Endothelial cell of umbilical vein (primary cell): ENCODE measurements around the gene DEPDC5. TPM values are rescaled to one million over a fixed set of nuclear protein-coding genes. Genes with fewer than 3 reads are reported as not detected.
A peak's percentile ranks its signal among the peaks of the same experiment; 100 is the strongest.

Source experiments
- BruUV-seq: library from RNA; stranded (reverse); fragments of 400-500 nt; replicated peaks from 2 replicates; lab custom pipeline; 2021; lab: Mats Ljungman, UMichigan
- CTCF ChIA-PET: fragments of 300-600, 350-600 bp; sonication (Branson Sonifier 250); formaldehyde crosslinking; loops from one replicate; lab custom pipeline; 2021; ENCODE audit warnings: antibody characterized with exemption, inconsistent platforms; lab: Charles Lee
- POLR2A ChIA-PET: fragments of 300-600, 350-600 bp; sonication (Branson Sonifier 250); formaldehyde crosslinking; loops from one replicate; lab custom pipeline; 2021; ENCODE audit warnings: antibody characterized with exemption, inconsistent platforms; lab: Charles Lee
- DNase-seq: peaks from one replicate; pipeline ENCODE4 v3.0.0-alpha.2; 2011; ENCODE audit warnings: low read depth, low spot score
- FAIRE-seq: peaks from 2 replicates; lab custom pipeline; 2011; peaks lifted over from hg19 to GRCh38; lab: Jason Lieb, UNC
- H2AFZ ChIP-seq: 2 replicates; pipeline ENCODE4 v1.6.0; 2012; ENCODE audit warnings: low read depth, low read length, control low read depth, inconsistent platforms
- H3K27ac ChIP-seq: 2 replicates; pipeline ENCODE4 v1.5.1; 2011; ENCODE audit warnings: low read depth, mild to moderate bottlenecking, control low read depth, low read length, moderate library complexity; ENCODE audit not compliant: insufficient read depth
- H3K27me3 ChIP-seq, 2 experiments: 2 replicates each; pipeline versions ENCODE4 v1.6.0 to v1.6.1; 2011; ENCODE audit warnings: low read length in 2 of 2, mixed read lengths in 1 of 2; ENCODE audit not compliant: control insufficient read depth in 2 of 2, insufficient read depth in 2 of 2
- H3K36me3 ChIP-seq, 2 experiments: 2 replicates in 1 of 2; 3 replicates in 1 of 2; pipeline ENCODE4 v1.5.1; 2011; ENCODE audit warnings: low read length in 2 of 2, mild to moderate bottlenecking in 1 of 2, moderate library complexity in 1 of 2; ENCODE audit not compliant: control insufficient read depth in 2 of 2, insufficient read depth in 2 of 2; ENCODE audit errors: extremely low read depth in 1 of 2
- H3K4me1 ChIP-seq: 3 replicates; pipeline ENCODE4 v1.5.1; 2011; ENCODE audit warnings: mild to moderate bottlenecking, low read length; ENCODE audit not compliant: control insufficient read depth, insufficient read depth; ENCODE audit errors: extremely low read depth
- H3K4me2 ChIP-seq: 2 replicates; pipeline ENCODE4 v1.6.1; 2011; ENCODE audit warnings: low read length, control low read depth, mixed read lengths; ENCODE audit not compliant: insufficient read depth
- H3K4me3 ChIP-seq, 3 experiments: fragments of 200-600 bp in 1 of 3; sonication (generic), shearing (Covaris generic) in 1 of 3; replicated peaks in 1 of 3; 2 replicates each; pipeline ENCODE4 v1.5.1; 2011 to 2016; ENCODE audit warnings: control low read depth in 3 of 3, low read length in 3 of 3, mild to moderate bottlenecking in 2 of 3, inconsistent platforms in 1 of 3, low read depth in 1 of 3, moderate library complexity in 1 of 3; ENCODE audit not compliant: insufficient read depth in 1 of 3
- H3K79me2 ChIP-seq: 2 replicates; pipeline ENCODE4 v1.6.0; 2012; ENCODE audit warnings: low read length, inconsistent platforms; ENCODE audit not compliant: control insufficient read depth, insufficient read depth
- H3K9ac ChIP-seq: replicated peaks from 2 replicates; pipeline ENCODE3; 2011; ENCODE audit warnings: low read length, control low read depth; ENCODE audit not compliant: insufficient read depth; ENCODE audit errors: extremely low read depth
- H3K9me1 ChIP-seq: replicated peaks from 3 replicates; pipeline ENCODE4 v1.6.0; 2011; ENCODE audit warnings: mild to moderate bottlenecking, low read length; ENCODE audit not compliant: control insufficient read depth, insufficient read depth; ENCODE audit errors: extremely low read depth
- H3K9me3 ChIP-seq: replicated peaks from 2 replicates; pipeline ENCODE4 v1.5.1; 2012; ENCODE audit warnings: low read length, inconsistent platforms; ENCODE audit not compliant: control insufficient read depth, insufficient read depth
- H4K20me1 ChIP-seq: replicated peaks from 2 replicates; pipeline ENCODE3; 2011; ENCODE audit warnings: mild to moderate bottlenecking, low read length; ENCODE audit not compliant: control insufficient read depth, insufficient read depth; ENCODE audit errors: extremely low read depth
- EZH2 ChIP-seq: IDR thresholded peaks from 2 replicates; pipeline ENCODE4 v1.6.1; 2012; ENCODE audit warnings: borderline replicate concordance, low read depth, mild to moderate bottlenecking, moderate library complexity, low read length, inconsistent platforms; ENCODE audit not compliant: severe bottlenecking
- FOS ChIP-seq: IDR thresholded peaks from 2 replicates; pipeline ENCODE4 v1.6.1; 2011; ENCODE audit warnings: mild to moderate bottlenecking, low read length, moderate library complexity, borderline replicate concordance; ENCODE audit not compliant: insufficient read depth
- GATA2 ChIP-seq: IDR thresholded peaks from 2 replicates; pipeline ENCODE4 v1.7.0; 2011; ENCODE audit warnings: low read depth, mild to moderate bottlenecking, moderate library complexity, mixed read lengths, low read length; ENCODE audit not compliant: insufficient read length, insufficient read depth
- JUN ChIP-seq: IDR thresholded peaks from 2 replicates; pipeline ENCODE4 v1.6.1; 2011; ENCODE audit warnings: borderline replicate concordance, low read depth; ENCODE audit not compliant: insufficient read length, insufficient read depth
- MYC ChIP-seq: IDR thresholded peaks from one replicate; pipeline ENCODE4 v1.6.1; 2011; ENCODE audit warnings: mild to moderate bottlenecking, low read depth, low read length
- POLR2A ChIP-seq: IDR thresholded peaks from 2 replicates; pipeline ENCODE4 v1.6.1; 2012; ENCODE audit warnings: low read depth, mild to moderate bottlenecking, control low read depth, low read length
- POLR2AphosphoS5 ChIP-seq: IDR thresholded peaks from 2 replicates; pipeline ENCODE4 v1.6.1; 2012; ENCODE audit warnings: low read depth, mild to moderate bottlenecking, control low read depth, low read length, moderate library complexity; ENCODE audit not compliant: insufficient read depth
- dilution Hi-C: fragments of 300-500 bp; cut with MboI; formaldehyde crosslinking; loops from one replicate; pipeline ENCODE4 v1.15.0; 2019; ENCODE audit warnings: low sequenced_read_pairs; ENCODE audit not compliant: extremely low pct_ligation_motif_present
- intact Hi-C: fragments of 100-400 bp; cut with micrococcal nuclease; formaldehyde crosslinking; loops from one replicate; pipeline ENCODE4 v1.10.0; 2022
- polyA plus RNA-seq, 4 experiments: library from polyadenylated mRNA; depleted of rRNA in 3 of 4; stranded (reverse) in 3 of 4; unstranded in 1 of 4; fragments of >200 nt; gene quantifications; 2 replicates each; pipeline versions ENCODE4 v1.2.1 to v1.2.3, GENCODE V29; 2011 to 2012; ENCODE audit warnings: missing spikeins in 1 of 4
- total RNA-seq: library from RNA; stranded (reverse); gene quantifications from 2 replicates; pipeline ENCODE4 v1.2.3, GENCODE V29; 2021
- TF ChIP-seq, protein P1 (sequence below): IDR thresholded peaks from 2 replicates; pipeline ENCODE4 v1.6.1; 2011; ENCODE audit not compliant: insufficient read depth, insufficient read length
- TF ChIP-seq, protein P2 (sequence below), 2 donors: IDR thresholded peaks; 1 replicate in 1 of 2; 2 replicates in 1 of 2; pipeline ENCODE4 v1.5.1; 2011; ENCODE audit warnings: low read length in 2 of 2, mild to moderate bottlenecking in 2 of 2, moderate library complexity in 2 of 2, control low read depth in 1 of 2, inconsistent platforms in 1 of 2, low read depth in 1 of 2; ENCODE audit not compliant: insufficient read depth in 1 of 2; ENCODE audit errors: extremely low read depth in 1 of 2

DEPDC5 gene
- total and polyA plus RNA-seq, 2 donors (not counting 3 experiments of a cell fraction or from before 2014, with no cell fraction given) = 13.1 to 36.6 TPM

DNA sequence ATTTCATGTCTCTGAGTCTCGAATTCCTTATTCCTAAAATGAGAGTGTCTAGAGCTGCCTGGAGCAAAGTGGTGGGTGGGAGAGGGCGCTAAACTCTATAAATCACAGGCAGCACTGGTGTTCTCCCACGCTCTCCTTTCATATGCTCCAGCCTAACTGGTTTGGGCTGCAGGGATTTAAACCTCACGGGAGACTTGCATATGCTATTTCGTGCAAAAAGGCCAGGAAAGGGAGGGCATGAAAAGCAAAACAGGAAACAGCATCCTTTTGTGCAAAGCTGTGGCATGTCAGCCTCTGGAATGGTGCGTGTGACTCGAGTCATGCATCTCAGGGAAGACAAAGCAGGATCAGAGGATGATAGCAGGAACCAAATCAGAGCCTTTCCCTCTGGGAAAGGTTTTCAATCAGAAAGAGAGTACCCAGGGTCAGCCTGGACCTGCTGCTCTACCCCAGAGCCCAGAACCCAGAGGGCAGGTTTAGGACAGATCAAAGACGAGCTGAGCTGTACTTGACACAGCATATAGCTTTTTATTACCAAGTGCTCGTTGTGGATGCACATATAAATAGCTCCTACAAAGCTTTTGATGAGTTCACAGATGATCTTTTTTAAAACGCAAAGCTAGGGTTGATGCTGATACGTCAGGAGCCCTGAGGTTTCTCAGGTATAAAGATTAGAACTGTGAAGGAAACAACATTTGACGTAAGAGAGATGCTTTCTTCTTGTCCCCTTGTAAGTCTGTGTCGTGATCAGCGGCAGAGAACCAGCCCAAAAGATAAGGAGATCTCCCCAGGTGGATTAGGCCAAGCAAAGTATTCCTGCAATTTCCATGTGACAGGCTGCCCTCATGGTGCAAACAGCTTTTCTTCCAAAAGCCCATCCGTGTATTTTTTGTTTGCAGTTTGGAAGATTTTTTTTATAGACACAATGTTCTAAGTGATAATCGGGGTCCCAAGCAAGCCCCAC lies 144.3 kb downstream of the DEPDC5 start:
- Histone ChIP-seq H3K9me3 (no peaks in the 10 kb centered on the region), H3K27me3 (no peaks in the 10 kb centered on the region), H4K20me1 (no peaks in the 10 kb centered on the region), H3K4me1 (peaks cover 15% of the 10 kb centered on the region), H3K9ac (no peak overlapping the region), H3K4me3 (no peak overlapping the region), H3K27ac (no peak overlapping the region), H3K79me2 (no peaks in the 10 kb centered on the region), H3K4me2 (no peak overlapping the region), H3K36me3 (peaks cover 0 to 12% of the 10 kb centered on the region in 2 experiments), H2AFZ (no peak overlapping the region), H3K9me1 (no peaks in the 10 kb centered on the region)
- intact Hi-C loops = no loop called here
- dilution Hi-C loops = no loop called here
- TF ChIP-seq POLR2A (no peak), FOS (no peak), POLR2AphosphoS5 (no peak), MYC (no peak), JUN (no peak), GATA2 (no peak), EZH2 (no peak)
- TF ChIP-seq, protein P1, sequence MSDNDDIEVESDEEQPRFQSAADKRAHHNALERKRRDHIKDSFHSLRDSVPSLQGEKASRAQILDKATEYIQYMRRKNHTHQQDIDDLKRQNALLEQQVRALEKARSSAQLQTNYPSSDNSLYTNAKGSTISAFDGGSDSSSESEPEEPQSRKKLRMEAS = no peak
- TF ChIP-seq, protein P2, sequence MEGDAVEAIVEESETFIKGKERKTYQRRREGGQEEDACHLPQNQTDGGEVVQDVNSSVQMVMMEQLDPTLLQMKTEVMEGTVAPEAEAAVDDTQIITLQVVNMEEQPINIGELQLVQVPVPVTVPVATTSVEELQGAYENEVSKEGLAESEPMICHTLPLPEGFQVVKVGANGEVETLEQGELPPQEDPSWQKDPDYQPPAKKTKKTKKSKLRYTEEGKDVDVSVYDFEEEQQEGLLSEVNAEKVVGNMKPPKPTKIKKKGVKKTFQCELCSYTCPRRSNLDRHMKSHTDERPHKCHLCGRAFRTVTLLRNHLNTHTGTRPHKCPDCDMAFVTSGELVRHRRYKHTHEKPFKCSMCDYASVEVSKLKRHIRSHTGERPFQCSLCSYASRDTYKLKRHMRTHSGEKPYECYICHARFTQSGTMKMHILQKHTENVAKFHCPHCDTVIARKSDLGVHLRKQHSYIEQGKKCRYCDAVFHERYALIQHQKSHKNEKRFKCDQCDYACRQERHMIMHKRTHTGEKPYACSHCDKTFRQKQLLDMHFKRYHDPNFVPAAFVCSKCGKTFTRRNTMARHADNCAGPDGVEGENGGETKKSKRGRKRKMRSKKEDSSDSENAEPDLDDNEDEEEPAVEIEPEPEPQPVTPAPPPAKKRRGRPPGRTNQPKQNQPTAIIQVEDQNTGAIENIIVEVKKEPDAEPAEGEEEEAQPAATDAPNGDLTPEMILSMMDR (IDR thresholded peaks at IDR 0.05; ENCODE audit: extremely low read depth in 1 of 2, insufficient read depth in 1 of 2, low read depth in 1 of 2, low read length in 2 of 2) = no peak
- FAIRE-seq (peak; percentile 80), DNase-seq (peak; percentile 15)
- CTCF ChIA-PET = interaction anchor here (0.6 to 0.9 kb wide), 2 partner anchors 27 to 89 kb away, joined by 3 to 5 read pairs; no protein-coding TSS in a partner anchor
- BruUV-seq = no TSS peak
- POLR2A ChIA-PET = no interaction called here
